BLaER1 treated with 17β-estradiol and CSF1 and Interleukin-3, amounts not matched to agents 10 nM and 100 nM (cell line): ENCODE data around the gene DEPDC1B.
"Not testable (repeated sequence)": the region's sequence is repeated elsewhere in the genome, so short reads cannot be mapped to it uniquely, and the experiment has no call there.

Source experiments
- H3K27ac ChIP-seq, 11 experiments: shearing (Covaris generic); formaldehyde crosslinking; 2 replicates each; pipeline ENCODE4 v1.8.1; 2022
- H3K27me3 ChIP-seq, 11 experiments: shearing (Covaris generic); formaldehyde crosslinking; 2 replicates each; pipeline ENCODE4 v1.8.1; 2022
- H3K36me3 ChIP-seq, 11 experiments: shearing (Covaris generic); formaldehyde crosslinking; 2 replicates each; pipeline ENCODE4 v1.8.1; 2022
- H3K4me1 ChIP-seq, 10 experiments: shearing (Covaris generic); formaldehyde crosslinking; 2 replicates each; pipeline ENCODE4 v1.8.1; 2022
- H3K4me2 ChIP-seq, 11 experiments: shearing (Covaris generic); formaldehyde crosslinking; 2 replicates each; pipeline ENCODE4 v1.8.1; 2022
- H3K4me3 ChIP-seq, 10 experiments: shearing (Covaris generic); formaldehyde crosslinking; 2 replicates each; pipeline ENCODE4 v1.8.1; 2022
- H3K9ac ChIP-seq, 11 experiments: shearing (Covaris generic); formaldehyde crosslinking; 2 replicates each; pipeline ENCODE4 v1.8.1; 2022
- H3K9me3 ChIP-seq, 11 experiments: shearing (Covaris generic); formaldehyde crosslinking; replicated peaks in 1 of 11; 2 replicates each; pipeline ENCODE4 v1.8.1; 2022
- H4K20me1 ChIP-seq, 11 experiments: shearing (Covaris generic); formaldehyde crosslinking; 2 replicates each; pipeline ENCODE4 v1.8.1; 2022
- Cebpa-rat ChIP-seq, 11 experiments: shearing (Covaris generic); IDR thresholded peaks; 2 replicates each; pipeline ENCODE4 v1.8.1; 2022

DEPDC1B gene

DNA sequence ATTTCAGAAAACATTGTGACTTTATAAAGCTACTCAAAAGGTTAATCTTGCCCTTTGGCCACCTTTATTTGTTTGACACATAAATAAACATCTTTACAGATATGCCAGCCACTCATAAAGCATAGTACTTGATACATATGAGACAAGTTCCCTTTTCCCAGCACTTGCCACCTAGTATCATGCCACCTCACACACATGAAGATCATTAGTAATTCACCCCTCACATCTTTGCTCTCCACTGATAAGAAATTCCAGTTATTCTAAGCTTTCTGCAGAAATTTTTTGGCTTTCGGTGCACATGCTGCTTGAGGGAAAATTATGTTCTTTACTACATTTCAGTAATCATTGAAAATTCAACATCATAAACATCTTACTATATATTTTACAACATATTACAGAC lies 59.1 kb downstream of the DEPDC1B start:
- H3K4me2 ChIP-seq, result no peak overlapping the region
- H3K9me3 ChIP-seq, result peaks cover 6 to 23% (median 15%) of the 10 kb centered on the region in 11 experiments; a peak in 19 of 22 replicates
- H3K4me1 ChIP-seq, result no peaks in the 10 kb centered on the region
- H4K20me1 ChIP-seq, result no peaks in the 10 kb centered on the region
- H3K9ac ChIP-seq, result no peak overlapping the region
- H3K27ac ChIP-seq, result no peak overlapping the region
- H3K4me3 ChIP-seq, result no peak overlapping the region
- H3K27me3 ChIP-seq, result no peaks in the 10 kb centered on the region
- peaks cover 12 to 100% (median 89%) of the 10 kb centered on the region in 11 experiments; a peak in 21 of 22 replicates for H3K36me3 ChIP-seq
- TF ChIP-seq Cebpa-rat (IDR thresholded peaks at IDR 0.05), result no peak

DNA sequence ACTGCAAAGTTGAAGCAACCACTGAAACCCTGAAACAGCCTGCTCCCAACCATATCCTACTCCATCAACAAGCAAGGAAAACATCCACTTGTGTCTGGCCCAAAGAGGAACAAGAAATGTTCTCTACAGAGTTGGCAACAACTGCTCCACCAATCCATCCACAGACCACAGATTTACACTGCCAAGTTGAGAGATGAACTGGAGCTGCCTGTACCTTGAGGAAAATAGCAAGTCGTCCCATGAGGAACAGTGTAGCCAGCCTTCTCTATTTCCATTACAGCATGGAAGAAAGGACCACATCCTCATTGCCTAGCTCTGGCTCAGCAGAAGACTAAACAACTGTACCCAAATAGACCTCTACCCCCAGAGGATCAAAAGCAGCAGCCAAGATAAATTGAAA lies 60.4 kb downstream of the DEPDC1B start:
- no peaks in the 10 kb centered on the region for H4K20me1 ChIP-seq
- H3K27me3 ChIP-seq, result no peaks in the 10 kb centered on the region
- H3K4me1 ChIP-seq, result no peaks in the 10 kb centered on the region
- H3K4me3 ChIP-seq, result no peak overlapping the region
- H3K27ac ChIP-seq, result no peak overlapping the region
- no peak overlapping the region for H3K9ac ChIP-seq
- no peak for TF ChIP-seq Cebpa-rat (IDR thresholded peaks at IDR 0.05)
- peaks cover 10 to 35% (median 22%) of the 10 kb centered on the region in 11 experiments; a peak in 19 of 22 replicates for H3K9me3 ChIP-seq
- no peak overlapping the region for H3K4me2 ChIP-seq
- peaks cover 12 to 100% (median 92%) of the 10 kb centered on the region in 11 experiments; a peak in 21 of 22 replicates for H3K36me3 ChIP-seq

DNA sequence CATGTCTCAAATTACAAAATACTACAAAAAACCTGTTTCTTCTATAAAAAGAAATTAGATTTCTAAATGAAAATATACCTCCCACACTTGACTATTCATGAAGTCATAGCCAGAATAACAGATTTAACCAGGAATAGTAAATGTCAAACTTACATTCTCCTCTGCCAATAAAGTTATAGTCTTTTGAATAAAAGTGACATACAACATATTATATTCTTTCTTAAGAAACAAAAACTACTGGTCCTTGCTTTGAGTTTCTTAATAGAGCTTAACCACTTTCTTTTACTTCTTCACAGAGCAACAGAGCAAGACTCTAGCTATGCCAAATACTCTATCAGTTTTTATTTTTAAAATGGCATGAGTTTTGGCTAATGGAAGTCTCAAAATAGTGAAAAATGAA lies 61.7 kb downstream of the DEPDC1B start:
- peaks cover 12 to 100% (median 90%) of the 10 kb centered on the region in 11 experiments for H3K36me3 ChIP-seq
- no peak overlapping the region for H3K27ac ChIP-seq
- no peaks in the 10 kb centered on the region for H3K27me3 ChIP-seq
- no peaks in the 10 kb centered on the region for H4K20me1 ChIP-seq
- H3K9ac ChIP-seq, result no peak overlapping the region
- no peak for TF ChIP-seq Cebpa-rat (IDR thresholded peaks at IDR 0.05)
- no peak overlapping the region for H3K4me3 ChIP-seq
- H3K4me1 ChIP-seq, result no peaks in the 10 kb centered on the region
- peaks cover 10 to 35% (median 22%) of the 10 kb centered on the region in 11 experiments; a peak in 19 of 22 replicates for H3K9me3 ChIP-seq
- no peak overlapping the region for H3K4me2 ChIP-seq

DNA sequence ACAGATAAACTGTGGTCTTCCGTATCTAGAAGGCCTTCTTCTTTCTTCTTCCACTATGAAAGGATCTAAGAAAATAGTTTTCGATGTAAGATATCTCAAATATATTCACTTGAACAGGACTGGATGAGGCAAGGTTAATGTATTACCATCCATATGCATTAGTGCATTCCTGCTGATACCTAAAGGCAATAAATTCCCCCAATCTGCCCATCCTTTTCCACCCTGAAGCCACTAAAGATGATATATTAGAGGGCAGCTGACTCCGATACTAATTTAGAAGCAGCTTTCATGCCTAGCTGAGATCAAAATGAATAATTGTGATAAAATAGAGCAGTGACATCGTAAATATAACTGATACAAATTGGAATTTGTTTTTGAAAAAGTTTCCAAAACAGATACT lies 63.3 kb downstream of the DEPDC1B start:
- no peaks in the 10 kb centered on the region for H4K20me1 ChIP-seq
- H3K4me3 ChIP-seq, result no peak overlapping the region
- no peak overlapping the region for H3K9ac ChIP-seq
- H3K36me3 ChIP-seq, result peaks cover 12 to 100% (median 91%) of the 10 kb centered on the region in 11 experiments
- TF ChIP-seq Cebpa-rat (IDR thresholded peaks at IDR 0.05), result no peak
- no peak overlapping the region for H3K27ac ChIP-seq
- no peaks in the 10 kb centered on the region for H3K27me3 ChIP-seq
- H3K9me3 ChIP-seq, result peaks cover 10 to 49% (median 24%) of the 10 kb centered on the region in 11 experiments; a peak in 19 of 22 replicates
- H3K4me1 ChIP-seq, result no peaks in the 10 kb centered on the region
- no peak overlapping the region for H3K4me2 ChIP-seq

DNA sequence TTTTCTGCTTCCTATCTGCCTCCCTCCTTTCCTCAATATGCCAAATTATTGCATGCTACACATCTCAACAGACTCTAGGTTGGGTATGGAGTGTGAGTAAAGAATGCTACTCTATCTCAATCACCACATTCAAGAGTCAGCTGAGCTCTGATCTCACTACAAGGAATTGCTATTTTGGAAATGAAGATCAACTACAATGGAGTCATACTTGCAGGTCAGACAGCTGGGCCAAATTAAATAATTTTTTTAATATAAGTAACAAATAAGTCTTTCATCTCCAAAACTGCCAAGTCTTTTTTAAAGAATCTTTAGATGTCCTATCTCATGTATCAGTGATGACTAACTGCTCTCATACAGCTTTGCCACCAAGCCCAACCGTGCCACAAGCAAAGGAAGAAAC lies 64.0 kb downstream of the DEPDC1B start:
- peaks cover 12 to 100% (median 91%) of the 10 kb centered on the region in 11 experiments for H3K36me3 ChIP-seq
- H4K20me1 ChIP-seq, result no peaks in the 10 kb centered on the region
- H3K4me2 ChIP-seq, result no peak overlapping the region
- peaks cover 10 to 53% (median 27%) of the 10 kb centered on the region in 11 experiments; a peak in 19 of 22 replicates for H3K9me3 ChIP-seq
- no peaks in the 10 kb centered on the region for H3K4me1 ChIP-seq
- no peak overlapping the region for H3K4me3 ChIP-seq
- no peaks in the 10 kb centered on the region for H3K27me3 ChIP-seq
- TF ChIP-seq Cebpa-rat (IDR thresholded peaks at IDR 0.05), result no peak
- H3K27ac ChIP-seq, result no peak overlapping the region
- no peak overlapping the region for H3K9ac ChIP-seq

DNA sequence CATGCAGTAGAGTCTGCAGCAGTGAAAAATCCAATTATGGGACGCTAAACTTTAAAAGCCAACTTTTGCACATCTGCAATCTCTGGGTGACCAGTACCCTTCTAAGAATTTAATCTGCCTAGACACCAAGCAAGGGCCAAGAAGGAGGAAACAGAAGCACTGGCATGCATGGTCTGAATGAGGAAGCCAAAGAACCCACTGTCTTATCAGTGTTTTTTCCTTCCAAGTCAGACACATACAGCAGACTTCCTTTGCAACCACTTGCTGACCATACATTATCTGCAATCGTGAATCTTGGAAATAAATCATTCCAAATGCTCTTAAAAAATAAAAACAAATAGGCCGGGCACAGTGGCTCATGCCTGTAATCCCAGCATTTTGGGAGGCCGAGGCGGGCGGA lies 65.9 kb downstream of the DEPDC1B start:
- Histone ChIP-seq H3K27ac (no peak overlapping the region), H3K36me3 (peaks cover 12 to 100% (median 93%) of the 10 kb centered on the region in 11 experiments)
- TF ChIP-seq Cebpa-rat (IDR thresholded peaks at IDR 0.05), result no peak

DNA sequence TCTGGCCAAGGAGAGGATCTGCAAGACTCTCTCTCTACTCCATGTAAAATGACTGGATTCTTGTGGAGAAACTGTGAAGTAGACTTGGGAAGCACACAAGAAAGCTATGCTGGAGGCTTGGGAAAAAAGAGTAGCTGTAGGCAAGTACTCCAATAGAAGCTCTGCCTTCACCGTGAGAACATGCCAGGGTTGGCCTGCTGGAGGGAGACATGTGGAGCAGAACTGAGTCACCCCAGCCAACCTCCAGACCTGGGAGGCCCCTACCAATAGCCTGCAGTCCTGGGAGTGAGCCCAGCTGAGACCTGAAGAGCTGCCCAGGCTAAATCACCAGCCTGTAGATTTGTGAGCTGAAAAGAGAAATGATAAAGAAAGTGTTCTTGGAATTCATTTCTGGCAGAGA lies 66.6 kb downstream of the DEPDC1B start:
- no peaks in the 10 kb centered on the region for H4K20me1 ChIP-seq
- no peak for TF ChIP-seq Cebpa-rat (IDR thresholded peaks at IDR 0.05)
- peaks cover 12 to 99% (median 91%) of the 10 kb centered on the region in 11 experiments for H3K36me3 ChIP-seq

More for the DNA sequence above, 65.9 kb downstream of the DEPDC1B start:
- Histone ChIP-seq H3K9ac (no peak overlapping the region), H3K4me2 (no peak overlapping the region), H4K20me1 (no peaks in the 10 kb centered on the region), H3K4me3 (no peak overlapping the region), H3K27me3 (no peaks in the 10 kb centered on the region), H3K9me3 (peaks cover 18 to 61% (median 31%) of the 10 kb centered on the region in 11 experiments; a peak in 19 of 22 replicates), H3K4me1 (peaks cover 0 to 1% (median 0%) of the 10 kb centered on the region in 10 experiments; a peak in 3 of 20 replicates)

DNA sequence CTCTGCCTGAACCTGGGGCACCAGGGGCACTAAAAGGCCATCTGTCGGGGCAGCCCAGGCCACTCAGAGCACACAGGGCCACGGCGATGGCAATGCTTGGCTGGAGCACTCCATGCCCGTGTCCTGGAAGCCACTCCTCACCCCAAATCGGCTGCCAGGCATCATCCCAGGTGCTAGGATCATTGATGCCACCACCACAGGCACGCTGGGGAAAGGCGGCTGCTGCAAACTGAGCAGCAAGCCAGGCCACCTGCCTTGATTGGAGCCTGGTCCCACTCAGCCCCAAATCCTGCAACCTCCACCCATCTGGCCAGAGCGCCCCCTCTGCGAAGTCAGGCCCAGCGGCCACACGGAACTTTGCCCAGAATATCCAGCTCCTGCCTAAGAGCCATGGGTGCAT lies 67.8 kb downstream of the DEPDC1B start:
- no peak overlapping the region for H3K4me2 ChIP-seq
- H3K4me3 ChIP-seq, result no peak overlapping the region
- no peak for TF ChIP-seq Cebpa-rat (IDR thresholded peaks at IDR 0.05)
- H3K4me1 ChIP-seq, result peaks cover 0 to 11% (median 6%) of the 10 kb centered on the region in 10 experiments; a peak in 8 of 20 replicates
- no peak overlapping the region for H3K9ac ChIP-seq
- peaks cover 3 to 94% (median 80%) of the 10 kb centered on the region in 11 experiments for H3K36me3 ChIP-seq
- peaks cover 11 to 51% (median 27%) of the 10 kb centered on the region in 11 experiments; a peak in 19 of 22 replicates for H3K9me3 ChIP-seq
- no peak overlapping the region for H3K27ac ChIP-seq
- no peaks in the 10 kb centered on the region for H3K27me3 ChIP-seq
- H4K20me1 ChIP-seq, result no peaks in the 10 kb centered on the region

More for the DNA sequence above, 66.6 kb downstream of the DEPDC1B start:
- Histone ChIP-seq H3K9me3 (peaks cover 18 to 59% (median 31%) of the 10 kb centered on the region in 11 experiments; a peak in 19 of 22 replicates), H3K9ac (no peak overlapping the region), H3K4me2 (no peak overlapping the region), H3K4me3 (no peak overlapping the region), H3K27ac (no peak overlapping the region), H3K4me1 (peaks cover 0 to 8% (median 6%) of the 10 kb centered on the region in 10 experiments; a peak in 8 of 20 replicates), H3K27me3 (no peaks in the 10 kb centered on the region)

DNA sequence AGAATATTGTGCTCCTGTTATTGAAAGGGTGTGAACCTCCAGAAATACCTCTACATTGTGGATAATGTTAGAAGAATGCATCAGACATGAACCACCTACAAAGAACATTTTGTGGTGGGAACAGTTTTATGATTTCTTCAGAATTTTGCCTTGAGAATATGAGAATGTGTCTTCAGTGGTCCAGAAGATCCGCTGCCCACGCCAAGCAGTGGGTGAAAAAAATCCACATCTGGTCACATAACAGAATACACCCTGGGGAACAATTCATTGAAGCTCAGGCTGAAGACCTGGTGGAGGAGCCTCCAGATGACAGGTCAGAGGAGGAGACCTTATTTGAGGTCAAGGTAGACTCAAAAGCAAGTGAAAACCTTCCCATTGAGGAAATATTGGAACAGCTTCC lies 69.1 kb downstream of the DEPDC1B start:
- H3K27me3 ChIP-seq, result no peaks in the 10 kb centered on the region
- no peak overlapping the region for H3K4me3 ChIP-seq
- peaks cover 0 to 11% (median 6%) of the 10 kb centered on the region in 10 experiments; a peak in 8 of 20 replicates for H3K4me1 ChIP-seq
- H3K9ac ChIP-seq, result no peak overlapping the region
- no peaks in the 10 kb centered on the region for H4K20me1 ChIP-seq
- peaks cover 7 to 38% (median 19%) of the 10 kb centered on the region in 11 experiments; a peak in 17 of 22 replicates for H3K9me3 ChIP-seq
- no peak for TF ChIP-seq Cebpa-rat (IDR thresholded peaks at IDR 0.05)
- H3K36me3 ChIP-seq, result peaks cover 0 to 87% (median 74%) of the 10 kb centered on the region in 11 experiments; a peak in 21 of 22 replicates
- H3K27ac ChIP-seq, result no peak overlapping the region
- H3K4me2 ChIP-seq, result no peak overlapping the region

DNA sequence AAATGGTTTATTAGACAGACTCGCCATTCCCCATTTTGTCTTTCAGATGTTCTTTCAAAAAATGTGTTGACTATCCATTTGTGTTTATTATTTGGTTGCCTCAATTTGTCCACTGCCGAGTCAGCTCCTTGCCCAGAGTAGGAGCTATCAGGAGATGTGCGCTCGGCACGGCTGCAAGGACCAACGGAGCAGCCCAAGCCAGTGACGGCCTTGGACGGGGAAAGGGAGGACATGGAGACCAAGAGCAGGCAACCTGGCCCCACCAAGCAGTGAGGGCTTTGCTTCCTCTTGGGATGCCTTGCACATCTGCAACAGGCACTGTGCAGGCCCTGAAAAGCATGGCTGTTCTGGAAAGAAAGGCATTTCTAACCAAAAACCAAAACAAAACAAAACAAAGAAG lies 69.8 kb downstream of the DEPDC1B start:
- TF ChIP-seq Cebpa-rat (IDR thresholded peaks at IDR 0.05), result no peak
- H3K4me3 ChIP-seq, result no peak overlapping the region
- H3K27me3 ChIP-seq, result no peaks in the 10 kb centered on the region
- peaks cover under 1 to 36% (median 20%) of the 10 kb centered on the region in 11 experiments; a peak in 17 of 22 replicates for H3K9me3 ChIP-seq
- no peak overlapping the region for H3K9ac ChIP-seq
- peaks cover 0 to 11% (median 6%) of the 10 kb centered on the region in 10 experiments; a peak in 8 of 20 replicates for H3K4me1 ChIP-seq
- no peak overlapping the region for H3K4me2 ChIP-seq
- H3K27ac ChIP-seq, result no peak overlapping the region
- H3K36me3 ChIP-seq, result peaks cover 0 to 87% (median 73%) of the 10 kb centered on the region in 11 experiments; a peak in 21 of 22 replicates
- H4K20me1 ChIP-seq, result no peaks in the 10 kb centered on the region

DNA sequence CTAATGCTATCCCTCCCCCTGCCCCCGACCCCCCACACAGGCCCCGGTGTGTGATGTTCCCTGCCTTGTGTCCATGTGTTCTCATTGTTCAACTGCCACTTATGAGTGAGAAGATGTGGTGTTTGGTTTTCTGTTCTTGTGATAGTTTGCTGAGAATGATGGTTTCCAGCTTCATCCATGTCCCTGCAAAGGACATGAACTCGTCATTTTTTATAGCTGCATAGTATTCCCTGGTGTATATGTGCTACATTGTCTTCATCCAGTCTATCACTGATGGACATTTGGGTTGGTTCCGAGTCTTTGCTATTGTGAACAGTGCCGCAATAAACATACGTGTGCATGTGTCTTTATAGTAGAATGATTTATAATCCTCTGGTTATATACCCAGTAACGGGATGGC lies 75.1 kb downstream of the DEPDC1B start:
- peaks cover 0 to 11% (median 6%) of the 10 kb centered on the region in 10 experiments; a peak in 8 of 20 replicates for H3K4me1 ChIP-seq
- peaks cover 0 to 30% (median 8%) of the 10 kb centered on the region in 11 experiments; a peak in 13 of 22 replicates for H3K9me3 ChIP-seq
- peaks cover 0 to 47% (median 25%) of the 10 kb centered on the region in 11 experiments; a peak in 18 of 22 replicates for H3K36me3 ChIP-seq
- not testable (repeated sequence) for H3K4me3 ChIP-seq, H3K4me2 ChIP-seq, H3K27me3 ChIP-seq, H3K27ac ChIP-seq, H4K20me1 ChIP-seq, H3K9ac ChIP-seq

DNA sequence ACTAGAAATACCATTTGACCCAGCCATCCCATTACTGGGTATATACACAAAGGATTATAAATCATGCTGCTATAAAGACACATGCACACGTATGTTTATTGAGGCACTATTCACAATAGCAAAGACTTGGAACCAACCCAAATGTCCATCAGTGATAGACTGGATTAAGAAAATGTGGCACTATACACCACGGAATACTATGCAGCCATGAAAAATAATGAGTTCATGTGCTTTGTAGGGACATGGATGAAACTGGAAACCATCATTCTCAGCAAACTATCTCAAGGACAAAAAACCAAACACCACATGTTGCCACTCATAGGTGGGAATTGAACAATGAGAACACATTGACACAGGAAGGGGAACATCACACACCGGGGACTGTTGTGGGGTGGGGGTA lies 79.2 kb downstream of the DEPDC1B start:
- H3K4me2 ChIP-seq, H4K20me1 ChIP-seq, H3K4me1 ChIP-seq, H3K9ac ChIP-seq, H3K4me3 ChIP-seq, H3K27me3 ChIP-seq, H3K27ac ChIP-seq: not testable (repeated sequence)
- Histone ChIP-seq H3K9me3 (peaks cover 6 to 39% (median 18%) of the 10 kb centered on the region in 11 experiments; a peak in 20 of 22 replicates), H3K36me3 (peaks cover 0 to 24% (median 9%) of the 10 kb centered on the region in 11 experiments; a peak in 15 of 22 replicates)
